Erythroblast (primary cell): Measurements from ENCODE around the gene MSLN.

Experiments
- DNase-seq, 2 experiments: peaks; one replicate each; lab custom pipeline; 2025; lab: John Stamatoyannopoulos, UW
- GATA1 ChIP-seq: IDR thresholded peaks from 2 replicates; pipeline ENCODE4 v1.6.1; 2011; ENCODE audit warnings: low read depth, mild to moderate bottlenecking, control low read depth, low read length, moderate library complexity
- POLR2A ChIP-seq: IDR thresholded peaks from 2 replicates; pipeline ENCODE4 v1.6.1; 2011; ENCODE audit warnings: mild to moderate bottlenecking, low read length

MSLN gene

GRCh38 chr16:763369-764183 lies 3.0 kb downstream of the MSLN start:
- DNase-seq = no peak
- TF ChIP-seq GATA1 = no peak
- TF ChIP-seq POLR2A = no peak

- no peak for DNase-seq
- TF ChIP-seq POLR2A (no peak), GATA1 (no peak)
Observed at GRCh38 chr16:764184-764750, 3.7 kb downstream of the MSLN start.

- no peak for DNase-seq
- TF ChIP-seq POLR2A = no peak
- TF ChIP-seq GATA1 = no peak
Observed at GRCh38 chr16:764848-765487, 4.4 kb downstream of the MSLN start.

- no peak for TF ChIP-seq POLR2A
- TF ChIP-seq GATA1 = no peak
Observed at GRCh38 chr16:765488-765865, 4.9 kb downstream of the MSLN start.

GRCh38 chr16:766008-766819 lies 5.7 kb downstream of the MSLN start:
- no peak for TF ChIP-seq GATA1
- no peak for TF ChIP-seq POLR2A
- no peak for DNase-seq

More at GRCh38 chr16:765488-765865, 4.9 kb downstream of the MSLN start:
- no peak for DNase-seq

- DNase-seq = no peak
- TF ChIP-seq POLR2A (no peak), GATA1 (no peak)
Observed at GRCh38 chr16:766820-767640, 6.5 kb downstream of the MSLN start.

- TF ChIP-seq GATA1 = no peak
- TF ChIP-seq POLR2A = no peak
- DNase-seq = no peak
Observed at GRCh38 chr16:767743-768235, 7.3 kb downstream of the MSLN start.

GRCh38 chr16:768428-768827 lies 7.9 kb downstream of the MSLN start:
- no peak for TF ChIP-seq POLR2A
- TF ChIP-seq GATA1 = no peak
- no peak for DNase-seq

- TF ChIP-seq POLR2A (no peak), GATA1 (no peak)
- no peak for DNase-seq
Observed at GRCh38 chr16:769184-769784, 8.8 kb downstream of the MSLN start.

- no peak for TF ChIP-seq GATA1
- no peak for TF ChIP-seq POLR2A
- DNase-seq = no peak
Observed at GRCh38 chr16:769934-770333, 9.4 kb downstream of the MSLN start.

- TF ChIP-seq POLR2A = no peak
- no peak for TF ChIP-seq GATA1
- DNase-seq = no peak
Observed at GRCh38 chr16:770411-770810, 9.9 kb downstream of the MSLN start.

- no peak for DNase-seq
- TF ChIP-seq GATA1 (no peak), POLR2A (no peak)
Observed at GRCh38 chr16:772959-773358, 12.4 kb downstream of the MSLN start.
